ENCODE results near the gene MCM7. TPM values are rescaled to one million over a fixed set of nuclear protein-coding genes. Genes with fewer than 3 reads are reported as not detected.
A peak's percentile ranks its signal among the peaks of the same experiment; 100 is the strongest.

The MCM7 gene
- total and polyA plus RNA-seq, 2 of the 13 experiments (the other 11 are each of a cell fraction or from before 2014, with no cell fraction given), result 84.5 to 214 TPM

DNA sequence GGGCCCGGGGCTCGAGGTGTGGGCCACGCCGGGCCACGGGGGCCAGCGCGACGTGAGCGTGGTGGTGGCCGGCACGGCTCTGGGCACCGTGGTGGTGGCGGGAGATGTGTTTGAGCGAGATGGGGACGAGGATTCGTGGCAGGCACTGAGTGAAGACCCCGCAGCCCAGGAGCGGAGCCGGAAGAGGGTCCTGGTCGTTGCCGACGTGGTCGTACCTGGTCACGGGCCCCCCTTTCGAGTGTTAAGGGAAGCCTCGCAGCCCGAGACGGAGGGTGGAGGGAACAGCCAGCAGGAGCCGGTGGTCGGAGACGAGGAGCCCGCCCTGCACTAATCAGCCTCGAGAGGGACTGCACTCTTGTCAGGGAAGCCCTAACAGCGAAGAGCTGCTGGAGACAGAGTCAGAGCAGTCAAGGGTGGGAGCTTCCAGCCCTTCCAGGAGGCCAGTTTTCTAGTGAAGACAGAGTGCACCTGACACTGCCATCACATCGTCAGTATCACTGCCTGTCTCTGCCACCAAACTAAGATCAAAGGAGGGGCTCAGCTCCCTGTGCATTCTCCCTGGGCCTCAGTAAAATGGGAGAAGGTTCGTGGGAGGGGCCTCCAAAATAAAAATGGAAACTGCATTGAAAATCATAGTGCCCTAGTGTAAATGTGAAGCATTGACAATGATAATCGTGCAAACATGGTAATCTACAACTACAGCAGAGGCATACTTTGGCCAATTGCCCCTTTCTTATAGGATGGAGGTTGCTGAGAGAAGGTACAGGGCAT lies 26.9 kb upstream of the MCM7 start:
- TSS peak; percentile 43 for BruUV-seq (replicated peaks)
- peak; percentile 55 for FAIRE-seq
- Histone ChIP-seq H3K4me2 (ENCODE audit: low read depth, low read length) (peak overlapping the region; percentile 74), H3K9me3 (ENCODE audit: low read length) (no peaks in the 10 kb centered on the region), H3K36me3 (replicated peaks in 1 of 2; ENCODE audit: control insufficient read depth in 1 of 2, insufficient read depth in 2 of 2, low read length in 2 of 2) (no peaks in the 10 kb centered on the region), H3K9ac (ENCODE audit: insufficient read depth, low read depth, low read length) (peak overlapping the region; percentile 88), H3K4me3 (replicated peaks in 1 of 3; ENCODE audit: insufficient read depth in 1 of 3, low read depth in 2 of 3, low read length in 3 of 3) (peak overlapping the region; percentile 74 to 92 (median 84)), H3K4me1 (ENCODE audit: insufficient read depth, low read length) (peaks cover 55% of the 10 kb centered on the region), H3K79me2 (ENCODE audit: insufficient read depth, low read length) (peaks cover 5% of the 10 kb centered on the region), H4K20me1 (ENCODE audit: insufficient read depth, low read length) (no peaks in the 10 kb centered on the region), H2AFZ (ENCODE audit: low read length) (no peak overlapping the region), H3K27me3 (ENCODE audit: control insufficient read depth in 1 of 2, insufficient read depth in 2 of 2, low read length in 2 of 2) (no peaks in the 10 kb centered on the region), H3K27ac (ENCODE audit: extremely low read length, insufficient read depth, low read length) (peak overlapping the region; percentile 96)
- ChIA-PET POLR2A (interaction anchor here (2.5 to 3.7 kb wide), 2 partner anchors 21 to 27 kb away, joined by 8 to 26 read pairs; partner anchors contain the start of genes AP4M1, LAMTOR4 and MCM7), CTCF (ENCODE audit: low intra/inter-chr PET ratio, low total read pairs) (no interaction called here)
- in situ Hi-C loops (cut with HindIII; ENCODE audit: extremely low pct_ligation_motif_present, low pct_unique_long_range_greater_than_20kb) (no loop called here), intact Hi-C loops (cut with micrococcal nuclease; ENCODE audit: unreplicated experiment) (loop anchor here (5.0 kb wide), 1 partner anchor 46 kb away; the partner anchor contains the start of gene ZNF3)
- WGBS (ENCODE audit: low lambda C conversion rate), result 5% methylated on average over 17 of the region's 37 CpGs
- peak; percentile 61 for ATAC-seq
- DNase-seq (ENCODE audit: low spot score), result no peak
- TF ChIP-seq SIN3B (IDR thresholded peaks at IDR 0.05; ENCODE audit: low read length) (no peak), ZNF619 (CRISPR knock-in tag; IDR thresholded peaks at IDR 0.05) (no peak), ZNF501 (CRISPR knock-in tag; IDR thresholded peaks at IDR 0.05) (peak; percentile 62), HMG20A (CRISPR knock-in tag; IDR thresholded peaks at IDR 0.05; ENCODE audit: borderline replicate concordance) (no peak), KDM5B (CRISPR knock-in tag; IDR thresholded peaks at IDR 0.05; ENCODE audit: borderline replicate concordance) (no peak), SNAI1 (CRISPR knock-in tag; IDR thresholded peaks at IDR 0.05; ENCODE audit: borderline replicate concordance) (no peak), LCORL (IDR thresholded peaks at IDR 0.05) (no peak), LCORL (CRISPR knock-in tag; IDR thresholded peaks at IDR 0.05) (no peak; the same call in 1 of the 2 replicates), POGZ (CRISPR knock-in tag; IDR thresholded peaks at IDR 0.05) (no peak), ZKSCAN5 (CRISPR knock-in tag; IDR thresholded peaks at IDR 0.05) (no peak), ZNF768 (CRISPR knock-in tag; IDR thresholded peaks at IDR 0.05) (peak; percentile 12; the same call in 1 of the 2 replicates), JUN (CRISPR knock-in tag; IDR thresholded peaks at IDR 0.05) (no peak)
- TF ChIP-seq, protein P1, sequence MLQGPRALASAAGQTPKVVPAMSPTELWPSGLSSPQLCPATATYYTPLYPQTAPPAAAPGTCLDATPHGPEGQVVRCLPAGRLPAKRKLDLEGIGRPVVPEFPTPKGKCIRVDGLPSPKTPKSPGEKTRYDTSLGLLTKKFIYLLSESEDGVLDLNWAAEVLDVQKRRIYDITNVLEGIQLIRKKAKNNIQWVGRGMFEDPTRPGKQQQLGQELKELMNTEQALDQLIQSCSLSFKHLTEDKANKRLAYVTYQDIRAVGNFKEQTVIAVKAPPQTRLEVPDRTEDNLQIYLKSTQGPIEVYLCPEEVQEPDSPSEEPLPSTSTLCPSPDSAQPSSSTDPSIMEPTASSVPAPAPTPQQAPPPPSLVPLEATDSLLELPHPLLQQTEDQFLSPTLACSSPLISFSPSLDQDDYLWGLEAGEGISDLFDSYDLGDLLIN (CRISPR knock-in tag; IDR thresholded peaks at IDR 0.05; ENCODE audit: borderline replicate concordance), result no peak
- TF ChIP-seq, protein P2, sequence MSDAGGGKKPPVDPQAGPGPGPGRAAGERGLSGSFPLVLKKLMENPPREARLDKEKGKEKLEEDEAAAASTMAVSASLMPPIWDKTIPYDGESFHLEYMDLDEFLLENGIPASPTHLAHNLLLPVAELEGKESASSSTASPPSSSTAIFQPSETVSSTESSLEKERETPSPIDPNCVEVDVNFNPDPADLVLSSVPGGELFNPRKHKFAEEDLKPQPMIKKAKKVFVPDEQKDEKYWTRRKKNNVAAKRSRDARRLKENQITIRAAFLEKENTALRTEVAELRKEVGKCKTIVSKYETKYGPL (CRISPR knock-in tag; IDR thresholded peaks at IDR 0.05), result no peak
- TF ChIP-seq, protein P3, sequence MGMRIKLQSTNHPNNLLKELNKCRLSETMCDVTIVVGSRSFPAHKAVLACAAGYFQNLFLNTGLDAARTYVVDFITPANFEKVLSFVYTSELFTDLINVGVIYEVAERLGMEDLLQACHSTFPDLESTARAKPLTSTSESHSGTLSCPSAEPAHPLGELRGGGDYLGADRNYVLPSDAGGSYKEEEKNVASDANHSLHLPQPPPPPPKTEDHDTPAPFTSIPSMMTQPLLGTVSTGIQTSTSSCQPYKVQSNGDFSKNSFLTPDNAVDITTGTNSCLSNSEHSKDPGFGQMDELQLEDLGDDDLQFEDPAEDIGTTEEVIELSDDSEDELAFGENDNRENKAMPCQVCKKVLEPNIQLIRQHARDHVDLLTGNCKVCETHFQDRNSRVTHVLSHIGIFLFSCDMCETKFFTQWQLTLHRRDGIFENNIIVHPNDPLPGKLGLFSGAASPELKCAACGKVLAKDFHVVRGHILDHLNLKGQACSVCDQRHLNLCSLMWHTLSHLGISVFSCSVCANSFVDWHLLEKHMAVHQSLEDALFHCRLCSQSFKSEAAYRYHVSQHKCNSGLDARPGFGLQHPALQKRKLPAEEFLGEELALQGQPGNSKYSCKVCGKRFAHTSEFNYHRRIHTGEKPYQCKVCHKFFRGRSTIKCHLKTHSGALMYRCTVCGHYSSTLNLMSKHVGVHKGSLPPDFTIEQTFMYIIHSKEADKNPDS (CRISPR knock-in tag; IDR thresholded peaks at IDR 0.05), result 0 out of 2 replicates have a peak, but pooled peaks have one; percentile 27
- TF ChIP-seq, protein P4, sequence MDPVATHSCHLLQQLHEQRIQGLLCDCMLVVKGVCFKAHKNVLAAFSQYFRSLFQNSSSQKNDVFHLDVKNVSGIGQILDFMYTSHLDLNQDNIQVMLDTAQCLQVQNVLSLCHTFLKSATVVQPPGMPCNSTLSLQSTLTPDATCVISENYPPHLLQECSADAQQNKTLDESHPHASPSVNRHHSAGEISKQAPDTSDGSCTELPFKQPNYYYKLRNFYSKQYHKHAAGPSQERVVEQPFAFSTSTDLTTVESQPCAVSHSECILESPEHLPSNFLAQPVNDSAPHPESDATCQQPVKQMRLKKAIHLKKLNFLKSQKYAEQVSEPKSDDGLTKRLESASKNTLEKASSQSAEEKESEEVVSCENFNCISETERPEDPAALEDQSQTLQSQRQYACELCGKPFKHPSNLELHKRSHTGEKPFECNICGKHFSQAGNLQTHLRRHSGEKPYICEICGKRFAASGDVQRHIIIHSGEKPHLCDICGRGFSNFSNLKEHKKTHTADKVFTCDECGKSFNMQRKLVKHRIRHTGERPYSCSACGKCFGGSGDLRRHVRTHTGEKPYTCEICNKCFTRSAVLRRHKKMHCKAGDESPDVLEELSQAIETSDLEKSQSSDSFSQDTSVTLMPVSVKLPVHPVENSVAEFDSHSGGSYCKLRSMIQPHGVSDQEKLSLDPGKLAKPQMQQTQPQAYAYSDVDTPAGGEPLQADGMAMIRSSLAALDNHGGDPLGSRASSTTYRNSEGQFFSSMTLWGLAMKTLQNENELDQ (CRISPR knock-in tag; IDR thresholded peaks at IDR 0.05; ENCODE audit: borderline replicate concordance), result no peak

Measured in HepG2 (cell line).